ENCODE data around the gene EDEM2.

DNA sequence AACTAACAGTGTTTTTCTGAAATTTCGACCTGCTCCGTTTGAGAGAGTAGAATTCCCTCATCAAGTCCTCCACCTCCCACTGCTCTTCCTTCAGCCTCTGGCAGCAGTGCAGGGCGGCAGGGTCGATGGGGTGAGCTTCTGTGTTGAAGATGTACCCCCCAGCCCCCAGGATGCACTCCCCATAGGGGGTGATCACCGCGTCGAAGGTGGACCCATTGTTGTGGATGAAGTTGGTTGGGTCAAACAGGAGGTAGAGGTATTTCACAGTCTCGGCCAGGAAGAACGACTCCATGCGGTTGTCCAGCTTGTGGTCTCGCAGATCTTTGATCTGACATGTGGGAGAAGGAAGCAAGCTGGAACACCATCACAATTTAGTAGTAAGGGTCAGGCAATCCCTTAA lies 31.5 kb downstream of the EDEM2 start:
- TF ChIP-seq, protein P1, sequence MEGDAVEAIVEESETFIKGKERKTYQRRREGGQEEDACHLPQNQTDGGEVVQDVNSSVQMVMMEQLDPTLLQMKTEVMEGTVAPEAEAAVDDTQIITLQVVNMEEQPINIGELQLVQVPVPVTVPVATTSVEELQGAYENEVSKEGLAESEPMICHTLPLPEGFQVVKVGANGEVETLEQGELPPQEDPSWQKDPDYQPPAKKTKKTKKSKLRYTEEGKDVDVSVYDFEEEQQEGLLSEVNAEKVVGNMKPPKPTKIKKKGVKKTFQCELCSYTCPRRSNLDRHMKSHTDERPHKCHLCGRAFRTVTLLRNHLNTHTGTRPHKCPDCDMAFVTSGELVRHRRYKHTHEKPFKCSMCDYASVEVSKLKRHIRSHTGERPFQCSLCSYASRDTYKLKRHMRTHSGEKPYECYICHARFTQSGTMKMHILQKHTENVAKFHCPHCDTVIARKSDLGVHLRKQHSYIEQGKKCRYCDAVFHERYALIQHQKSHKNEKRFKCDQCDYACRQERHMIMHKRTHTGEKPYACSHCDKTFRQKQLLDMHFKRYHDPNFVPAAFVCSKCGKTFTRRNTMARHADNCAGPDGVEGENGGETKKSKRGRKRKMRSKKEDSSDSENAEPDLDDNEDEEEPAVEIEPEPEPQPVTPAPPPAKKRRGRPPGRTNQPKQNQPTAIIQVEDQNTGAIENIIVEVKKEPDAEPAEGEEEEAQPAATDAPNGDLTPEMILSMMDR (IDR thresholded peaks at IDR 0.05): no peak
- no peak for TF ChIP-seq EZH2 (IDR thresholded peaks at IDR 0.05; ENCODE audit: borderline replicate concordance, insufficient read depth, low read depth, low read length, poor library complexity, severe bottlenecking)
